IPS-15b (cell line): ENCODE measurements around the gene IRF4.

Experiments used
- H3K27me3 ChIP-seq: one replicate; pipeline ENCODE4 v1.6.1; 2013; ENCODE audit warnings: low read length; ENCODE audit not compliant: control insufficient read depth, insufficient read depth
- H3K36me3 ChIP-seq: one replicate; pipeline ENCODE4 v1.6.1; 2013; ENCODE audit warnings: low read length; ENCODE audit not compliant: control insufficient read depth, insufficient read depth
- H3K4me1 ChIP-seq: one replicate; pipeline ENCODE4 v1.6.1; 2013; ENCODE audit warnings: mild to moderate bottlenecking, low read length; ENCODE audit not compliant: control insufficient read depth, insufficient read depth
- H3K4me3 ChIP-seq: one replicate; pipeline ENCODE4 v1.5.1; 2013; ENCODE audit warnings: low read depth, low read length
- H3K9ac ChIP-seq: one replicate; pipeline ENCODE4 v1.6.1; 2013; ENCODE audit warnings: low read depth, mild to moderate bottlenecking, low read length
- H3K9me3 ChIP-seq: one replicate; pipeline ENCODE4 v1.6.1; 2013; ENCODE audit warnings: mild to moderate bottlenecking, low read length; ENCODE audit not compliant: control insufficient read depth, insufficient read depth

The IRF4 gene

GRCh38 chr6:379410-380181 lies 12.0 kb upstream of the IRF4 start:
- no peak overlapping the region for H3K4me3 ChIP-seq
- H3K27me3 ChIP-seq = no peaks in the 10 kb centered on the region
- H3K36me3 ChIP-seq = no peaks in the 10 kb centered on the region
- H3K4me1 ChIP-seq = no peaks in the 10 kb centered on the region
- peaks cover 21% of the 10 kb centered on the region for H3K9me3 ChIP-seq
- H3K9ac ChIP-seq = no peak overlapping the region

DNA sequence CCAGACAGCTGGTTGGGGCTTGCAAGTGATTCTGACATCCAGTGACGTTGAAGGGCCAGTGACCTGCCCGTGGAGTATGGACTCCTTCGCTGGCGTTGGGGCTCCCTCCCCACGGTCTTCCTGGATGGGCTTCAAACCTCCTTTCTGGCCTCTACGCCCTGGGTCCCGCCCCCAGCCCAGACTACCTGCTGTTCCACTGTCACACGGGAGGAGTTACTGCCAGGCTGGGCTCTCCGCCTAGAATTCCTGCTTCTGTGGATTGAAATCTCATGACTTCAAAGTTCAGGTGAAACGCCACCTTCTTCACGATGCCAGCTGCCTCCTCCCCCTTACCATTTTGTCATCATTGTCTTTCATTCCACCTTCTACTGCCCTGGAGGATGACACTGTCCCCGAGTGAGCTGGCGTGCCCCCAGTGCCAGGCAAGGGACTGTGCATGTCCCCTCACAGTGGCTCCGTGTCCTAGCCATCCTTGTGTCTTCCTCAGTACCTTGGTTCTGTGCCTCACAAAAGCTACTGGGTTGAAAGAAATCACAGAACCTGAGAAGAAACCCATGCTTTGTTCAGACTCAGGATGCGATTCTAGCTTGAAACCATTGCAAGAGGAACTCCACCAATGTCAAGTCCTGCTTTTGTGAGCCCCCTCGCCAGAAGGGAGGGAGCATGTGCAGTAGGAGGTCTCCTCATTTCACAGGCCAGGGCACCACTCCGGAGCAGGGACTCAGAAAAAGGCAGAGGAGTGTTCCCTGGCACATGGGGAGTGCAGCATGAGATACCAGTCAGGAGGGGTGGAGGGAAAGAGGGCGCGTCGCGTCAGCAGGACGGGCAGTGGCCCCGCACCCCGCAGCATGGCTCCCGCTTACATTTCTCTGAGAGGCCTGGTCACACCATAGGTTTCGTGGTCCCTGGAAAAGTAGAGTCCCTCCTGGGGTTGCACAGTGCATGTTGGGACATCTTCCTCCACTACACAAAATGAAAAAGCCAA lies 11.0 kb upstream of the IRF4 start:
- H3K9me3 ChIP-seq = peaks cover 15% of the 10 kb centered on the region
- no peaks in the 10 kb centered on the region for H3K36me3 ChIP-seq
- no peaks in the 10 kb centered on the region for H3K27me3 ChIP-seq

GRCh38 chr6:381742-382461 lies 9.7 kb upstream of the IRF4 start:
- Histone ChIP-seq H3K27me3 (no peaks in the 10 kb centered on the region), H3K9me3 (peaks cover 13% of the 10 kb centered on the region), H3K4me3 (no peak overlapping the region), H3K4me1 (no peaks in the 10 kb centered on the region), H3K9ac (no peak overlapping the region), H3K36me3 (no peaks in the 10 kb centered on the region)

More for the DNA sequence above, 11.0 kb upstream of the IRF4 start:
- no peak overlapping the region for H3K4me3 ChIP-seq
- H3K4me1 ChIP-seq = no peaks in the 10 kb centered on the region
- H3K9ac ChIP-seq = no peak overlapping the region

DNA sequence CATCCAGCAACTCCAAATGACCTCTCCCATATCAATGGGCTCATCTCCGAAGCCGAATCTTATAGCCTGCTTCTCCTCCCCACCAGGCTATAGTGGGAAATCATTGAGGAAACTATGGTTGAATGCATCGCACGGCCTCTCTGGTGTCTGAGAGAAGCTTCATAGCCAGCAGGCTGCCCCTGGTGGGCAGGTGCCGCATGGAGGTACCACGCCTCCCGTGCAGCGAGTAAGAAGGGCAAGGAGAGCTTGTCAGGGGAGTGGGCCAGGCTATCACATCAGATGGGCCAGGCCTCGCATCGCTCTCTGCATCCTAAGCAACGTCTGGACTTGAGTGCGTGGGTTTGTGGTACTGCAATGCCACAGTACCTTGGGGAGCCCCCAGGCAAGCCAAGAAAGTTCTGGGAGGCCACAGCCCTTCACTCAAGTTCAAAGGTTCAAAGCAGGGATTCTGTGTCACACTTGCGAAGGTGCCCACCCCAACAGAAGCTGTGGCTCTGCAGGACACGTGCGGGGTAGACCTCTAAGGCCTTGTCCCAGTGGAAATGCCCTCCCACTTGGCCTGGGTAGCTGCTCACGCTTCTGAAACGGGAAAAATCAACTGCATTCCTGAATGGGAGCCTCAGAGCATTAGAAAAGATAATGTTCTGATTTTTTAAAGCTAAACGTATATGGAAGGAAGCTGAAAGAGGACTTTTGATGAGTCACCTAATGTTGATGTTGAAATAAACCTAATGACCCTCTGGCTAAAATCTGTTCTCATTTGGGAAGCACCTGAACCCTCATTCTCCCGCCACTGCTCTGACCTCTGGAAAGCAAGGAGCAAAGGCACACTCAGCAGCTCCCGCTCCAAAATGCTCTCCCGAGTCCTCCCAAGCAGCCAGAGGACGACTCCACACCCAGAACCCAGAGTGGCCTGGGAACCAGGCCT lies 8.4 kb upstream of the IRF4 start:
- Histone ChIP-seq H3K36me3 (no peaks in the 10 kb centered on the region), H3K27me3 (no peaks in the 10 kb centered on the region), H3K9me3 (peaks cover 10% of the 10 kb centered on the region), H3K9ac (no peak overlapping the region), H3K4me1 (no peaks in the 10 kb centered on the region), H3K4me3 (no peak overlapping the region)

- H3K4me3 ChIP-seq = no peak overlapping the region
- no peaks in the 10 kb centered on the region for H3K4me1 ChIP-seq
- peaks cover 10% of the 10 kb centered on the region for H3K9me3 ChIP-seq
- H3K9ac ChIP-seq = no peak overlapping the region
- H3K36me3 ChIP-seq = no peaks in the 10 kb centered on the region
- peaks cover 2% of the 10 kb centered on the region for H3K27me3 ChIP-seq
Measured at GRCh38 chr6:383856-384255, 7.7 kb upstream of the IRF4 start.

GRCh38 chr6:384898-385297 lies 6.7 kb upstream of the IRF4 start:
- no peaks in the 10 kb centered on the region for H3K4me1 ChIP-seq
- peaks cover 10% of the 10 kb centered on the region for H3K9me3 ChIP-seq
- H3K9ac ChIP-seq = no peak overlapping the region
- peaks cover 12% of the 10 kb centered on the region for H3K27me3 ChIP-seq
- no peak overlapping the region for H3K4me3 ChIP-seq
- no peaks in the 10 kb centered on the region for H3K36me3 ChIP-seq

DNA sequence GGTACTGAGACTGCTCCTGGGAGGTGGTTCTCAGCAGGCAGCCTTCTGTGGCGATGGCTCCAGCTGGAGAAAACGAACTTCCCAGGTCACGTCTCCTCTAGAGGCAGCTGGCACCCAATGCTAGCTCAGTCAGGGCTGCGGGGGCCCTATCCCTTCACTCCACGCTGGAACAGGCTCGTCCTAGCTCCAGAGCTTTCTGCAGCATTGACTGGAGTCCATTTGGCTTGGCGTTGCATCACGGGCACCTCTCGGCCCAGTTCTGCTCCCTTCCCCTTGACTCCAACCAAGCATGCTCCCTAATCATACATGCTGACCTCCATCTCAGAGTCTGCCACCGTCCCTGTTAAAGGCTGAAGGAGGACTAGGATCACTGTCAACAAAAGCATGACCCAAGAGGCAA lies 5.9 kb upstream of the IRF4 start:
- no peaks in the 10 kb centered on the region for H3K4me1 ChIP-seq
- H3K9me3 ChIP-seq = peaks cover 8% of the 10 kb centered on the region
- H3K4me3 ChIP-seq = no peak overlapping the region
- H3K36me3 ChIP-seq = no peaks in the 10 kb centered on the region
- H3K27me3 ChIP-seq = peaks cover 19% of the 10 kb centered on the region
- H3K9ac ChIP-seq = no peak overlapping the region

- no peaks in the 10 kb centered on the region for H3K36me3 ChIP-seq
- no peaks in the 10 kb centered on the region for H3K4me1 ChIP-seq
- H3K27me3 ChIP-seq = peaks cover 25% of the 10 kb centered on the region
- no peak overlapping the region for H3K4me3 ChIP-seq
- H3K9me3 ChIP-seq = no peaks in the 10 kb centered on the region
- H3K9ac ChIP-seq = no peak overlapping the region
Measured at GRCh38 chr6:386688-387266, 4.8 kb upstream of the IRF4 start.

DNA sequence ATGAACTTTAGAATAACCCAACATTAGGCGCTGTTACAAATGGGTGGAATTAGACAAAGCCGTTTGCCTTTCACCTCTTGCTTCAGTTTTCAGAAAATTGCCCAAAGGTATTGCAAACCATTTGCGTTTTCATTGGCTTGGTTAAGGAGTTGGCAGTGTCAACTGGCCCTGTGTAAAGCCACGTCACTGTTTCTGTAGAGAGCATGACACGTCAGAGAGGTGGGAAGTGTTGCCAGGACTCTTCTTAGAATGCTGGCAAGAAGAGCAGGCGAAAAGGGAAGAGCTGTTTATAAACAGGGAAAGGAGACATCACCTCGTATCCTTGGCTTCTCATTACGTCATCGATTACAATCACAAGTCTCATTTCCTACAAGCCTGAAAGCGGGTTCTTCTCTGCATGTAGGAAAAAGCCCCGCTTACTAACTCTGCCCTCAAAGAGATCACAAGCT lies 4.2 kb upstream of the IRF4 start:
- Histone ChIP-seq H3K4me3 (no peak overlapping the region), H3K4me1 (no peaks in the 10 kb centered on the region), H3K9me3 (no peaks in the 10 kb centered on the region), H3K36me3 (no peaks in the 10 kb centered on the region), H3K9ac (no peak overlapping the region), H3K27me3 (peaks cover 31% of the 10 kb centered on the region)

GRCh38 chr6:388202-388903 lies 3.2 kb upstream of the IRF4 start:
- H3K27me3 ChIP-seq = peaks cover 41% of the 10 kb centered on the region
- H3K9me3 ChIP-seq = no peaks in the 10 kb centered on the region
- no peak overlapping the region for H3K9ac ChIP-seq
- H3K36me3 ChIP-seq = no peaks in the 10 kb centered on the region
- no peak overlapping the region for H3K4me3 ChIP-seq
- no peaks in the 10 kb centered on the region for H3K4me1 ChIP-seq
